Posterior vena cava (tissue), 2 donors: ENCODE data around the gene PLK3. TPM values are rescaled to one million over a fixed set of nuclear protein-coding genes. Genes with fewer than 3 reads are reported as not detected.

Source experiments
- DNase-seq: peaks from one replicate; pipeline ENCODE4 v3.0.0-alpha.2; 2020; ENCODE audit warnings: low spot score
- intact Hi-C, 2 donors: fragments of 100-400 bp; cut with DNase I; formaldehyde crosslinking; loops; one replicate each; pipeline versions ENCODE4 v1.14.1 to v1.14.2; 2022 to 2023
- total RNA-seq, 2 donors: library from RNA; stranded (reverse); fragmentation: NEBNext Ultra II Directional; extraction: Animal tissue kit (Norgen Biotek cat#: 25700); gene quantifications; one replicate each; pipeline ENCODE4 v1.2.1, GENCODE V29; 2021
- donor health status: DM: yes; HTN: yes; CAD: no.
- donor health status: DM: yes; HTN: yes; CAD: no.

PLK3 gene
- total RNA-seq, 2 donors from 2014 or later, result 20.1 to 32.7 TPM

DNA sequence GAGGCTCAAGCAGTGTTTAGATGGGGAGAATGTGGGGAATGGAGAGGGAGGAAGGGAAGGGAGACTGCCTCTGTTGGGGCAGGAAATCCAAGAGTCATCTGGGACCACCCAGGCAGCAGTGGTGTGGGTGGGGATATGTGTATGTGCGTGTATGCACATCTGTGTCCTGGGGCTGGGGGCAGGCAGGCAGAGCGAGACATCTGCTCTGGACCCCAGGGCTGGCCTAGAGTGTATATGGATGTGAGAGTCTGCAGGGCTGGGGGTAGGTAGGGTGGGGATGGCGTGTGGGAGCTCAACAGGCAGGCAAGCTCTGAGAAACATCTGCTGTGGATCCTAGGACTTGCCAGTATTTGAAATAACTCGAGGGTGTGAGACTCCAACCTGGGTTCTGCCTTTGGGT is 39.4 kb downstream of the PLK3 start:
- DNase-seq, result no peak
- intact Hi-C loops, result loop anchor here (10.0 kb wide), 2 partner anchors 55 to 175 kb away; partner anchors contain the start of genes BEST4 (in 1 of the 2), HECTD3 (in 1 of the 2) and UROD (in 1 of the 2)

DNA sequence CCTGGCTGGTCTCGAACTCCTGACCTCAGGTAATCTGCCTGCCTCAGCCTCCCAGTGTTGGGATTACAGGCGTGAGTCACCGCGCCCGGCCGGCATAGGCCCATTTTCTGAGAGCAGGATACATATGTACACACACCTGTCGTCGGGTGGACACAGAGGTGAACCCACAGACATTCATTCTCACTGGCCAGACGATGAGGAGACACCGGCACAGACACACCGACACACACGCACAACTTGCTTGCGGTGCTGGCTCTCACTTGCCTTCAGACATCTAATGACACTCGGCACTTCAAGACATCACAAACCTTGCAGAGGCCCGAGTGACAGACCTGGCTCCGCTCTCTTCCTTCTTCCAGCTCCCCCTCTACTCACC is 42.3 kb downstream of the PLK3 start:
- no peak for DNase-seq
- intact Hi-C loops, result loop anchor here in 1 of 2 donors (5.0 kb wide), 1 partner anchor 50 kb away; no protein-coding TSS in a partner anchor

DNA sequence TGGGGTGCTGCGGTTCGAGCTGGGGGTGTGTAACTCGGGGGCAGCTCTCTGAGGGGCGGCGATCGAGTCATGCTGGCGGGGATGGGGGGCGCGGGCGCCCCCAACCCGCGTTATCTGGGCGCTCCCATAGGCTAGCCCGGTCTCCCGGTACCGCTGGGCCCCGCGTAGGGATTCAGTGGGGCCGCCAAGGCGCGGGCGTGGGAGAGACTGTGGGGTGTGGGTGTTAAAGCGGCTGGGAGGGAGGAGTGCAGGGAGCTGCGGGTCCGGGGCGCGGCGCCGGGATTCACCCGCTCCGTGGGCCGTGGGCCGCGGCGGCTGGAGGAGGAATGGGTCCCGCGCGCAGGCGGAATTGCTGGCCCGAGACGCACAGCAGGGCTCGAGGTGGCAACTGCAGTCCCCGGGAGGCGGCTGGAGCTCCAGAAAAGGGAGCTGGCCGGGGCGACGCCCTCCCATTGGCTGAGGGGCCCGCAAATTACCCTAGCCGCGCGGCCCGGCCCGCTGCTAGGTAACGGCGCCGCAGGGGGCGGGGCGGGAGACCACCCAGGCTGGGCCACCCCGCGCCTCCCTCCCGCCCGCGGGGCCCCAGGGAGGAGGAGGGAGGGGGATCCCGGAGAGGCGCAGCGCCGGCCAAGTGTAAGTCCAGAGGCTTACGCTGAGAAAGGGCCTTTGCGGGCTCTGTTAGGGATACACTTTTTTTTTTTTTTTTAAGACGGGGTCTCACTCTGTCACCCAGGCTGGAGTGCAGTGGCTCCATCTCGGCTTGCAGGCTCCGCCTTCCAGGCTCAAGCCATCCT is 42.9 kb downstream of the PLK3 start, which contains the start of gene PTCH2:
TSS of gene PTCH2 (minus strand) at position 392 of the 794 bp plus-strand sequence. CDS start at position 71, 321 bp downstream.
- intact Hi-C loops, result loop anchor here in 1 of 2 donors (5.0 kb wide), 1 partner anchor 51 kb away; no protein-coding TSS in a partner anchor
- DNase-seq, result no peak

DNA sequence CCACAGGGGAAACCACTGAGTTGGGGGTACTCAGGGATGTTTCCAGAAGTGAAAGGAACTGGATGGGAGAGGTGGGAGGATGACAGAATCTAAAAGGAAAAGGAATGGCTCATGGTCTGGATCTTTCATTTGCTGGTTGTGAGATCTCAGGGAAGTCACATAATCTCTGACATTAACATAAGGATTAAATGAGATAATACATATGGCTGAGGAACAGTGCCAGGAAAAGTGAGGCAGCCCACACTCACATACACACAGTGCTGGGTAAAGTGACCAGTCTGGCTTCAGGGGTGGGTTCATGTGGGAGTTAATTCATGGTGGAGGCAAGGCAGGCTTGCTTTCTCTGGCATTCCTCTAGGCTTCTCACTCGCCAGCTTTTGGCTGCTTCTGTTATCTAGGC is 46.8 kb downstream of the PLK3 start:
- intact Hi-C loops, result no loop called here
- no peak for DNase-seq

DNA sequence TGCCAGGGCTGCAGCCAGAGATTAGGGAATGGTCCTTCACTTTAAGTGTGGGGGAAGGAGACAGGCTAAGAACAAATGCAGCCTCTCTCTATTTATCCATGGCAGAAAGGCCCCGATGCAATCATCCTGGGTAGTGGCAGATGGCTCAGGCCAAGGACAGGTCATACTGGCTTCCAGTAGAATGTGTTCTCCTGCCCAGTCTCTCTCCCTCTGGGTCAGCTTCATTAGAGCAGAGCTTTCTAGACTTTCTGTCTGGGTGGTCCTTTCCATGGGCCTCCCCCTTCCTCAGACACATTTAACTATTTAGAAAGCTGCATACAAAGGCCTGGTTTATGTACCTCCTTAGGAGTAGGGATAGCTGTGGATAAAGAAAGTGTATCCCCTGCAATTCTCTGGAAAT is 47.7 kb downstream of the PLK3 start:
- no peak for DNase-seq
- intact Hi-C loops, result no loop called here

DNA sequence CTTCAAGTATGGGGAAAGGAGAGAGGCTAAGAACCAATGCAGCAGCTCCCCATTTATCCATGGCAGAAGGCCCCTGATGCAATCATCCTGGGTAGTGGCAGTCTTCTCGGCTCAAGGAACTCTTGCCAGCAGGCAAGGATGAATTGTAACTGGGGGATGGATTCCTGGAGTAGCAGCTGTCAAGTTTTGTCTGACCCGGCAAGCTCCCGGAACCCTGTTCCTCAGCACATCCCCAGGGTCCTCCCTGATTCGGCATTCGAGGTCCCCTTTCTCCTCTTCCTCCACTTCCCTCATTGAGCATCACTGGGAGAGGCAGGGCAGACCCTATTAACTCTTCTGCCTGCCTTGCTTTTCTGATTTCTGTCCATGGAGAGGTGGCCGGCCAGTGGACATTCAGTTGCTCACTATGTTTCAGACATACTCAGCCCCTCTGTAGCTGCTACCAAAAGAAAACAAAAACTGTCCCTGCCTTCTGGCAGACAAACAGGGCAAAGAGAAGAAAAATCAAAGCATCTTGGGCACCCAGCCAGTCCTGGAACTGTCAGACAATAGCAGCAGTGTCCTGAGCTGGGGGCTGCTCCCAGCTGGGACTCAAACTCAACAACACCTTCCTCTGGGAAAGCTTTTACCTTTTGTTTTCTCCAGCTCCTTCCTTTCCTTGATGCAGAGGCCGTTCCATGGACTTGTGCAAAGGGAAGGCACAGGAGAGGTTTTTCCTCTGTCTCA is 48.4 kb downstream of the PLK3 start:
- intact Hi-C loops, result no loop called here
- DNase-seq, result no peak

DNA sequence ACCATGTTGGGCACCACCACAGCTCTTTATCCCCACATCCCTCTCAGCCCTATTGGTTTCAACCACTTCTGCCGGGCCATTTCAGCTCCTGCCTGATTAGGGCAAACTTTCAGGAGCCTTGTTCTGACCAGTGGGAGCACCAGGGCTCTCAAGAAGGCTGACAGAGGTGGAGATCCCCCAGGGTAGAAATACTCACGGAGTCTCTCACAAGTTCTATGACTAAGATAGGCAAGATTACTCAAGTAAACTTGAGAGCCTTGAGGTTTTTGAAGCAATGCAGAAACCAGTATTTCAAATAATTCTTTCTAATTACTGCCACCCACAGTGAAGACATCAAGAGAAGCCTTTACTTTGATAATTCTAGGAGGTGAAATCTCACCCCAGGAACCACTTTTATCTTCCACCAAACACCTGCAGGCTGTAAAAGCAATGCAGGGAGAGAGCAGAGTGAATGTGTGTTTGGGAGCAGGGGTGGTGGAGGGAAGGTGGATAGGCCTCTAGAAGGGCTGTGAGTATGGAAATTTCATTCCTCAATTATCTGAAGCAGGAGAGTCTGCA is 49.5 kb downstream of the PLK3 start:
- DNase-seq, result no peak
- intact Hi-C loops, result no loop called here

DNA sequence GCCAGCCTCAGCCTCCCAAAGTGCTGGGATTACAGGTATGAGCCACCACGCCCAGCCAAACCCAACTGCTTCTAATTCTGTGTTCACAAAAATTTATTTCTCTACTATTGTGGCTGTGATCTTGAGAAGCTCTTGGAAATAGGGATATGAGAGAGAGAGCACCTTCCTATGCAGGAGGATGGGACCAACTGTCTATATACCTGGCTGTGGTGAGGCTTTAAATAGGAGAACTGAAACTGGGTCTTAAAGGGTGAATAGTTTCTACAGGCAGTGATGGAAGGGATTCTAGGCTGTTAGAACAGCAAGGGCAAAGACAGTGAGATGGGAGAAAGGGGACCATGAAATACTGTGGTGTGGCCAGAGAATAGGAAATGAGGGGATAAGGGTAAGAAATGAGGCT is 51.1 kb downstream of the PLK3 start:
- intact Hi-C loops, result no loop called here
- DNase-seq, result no peak

DNA sequence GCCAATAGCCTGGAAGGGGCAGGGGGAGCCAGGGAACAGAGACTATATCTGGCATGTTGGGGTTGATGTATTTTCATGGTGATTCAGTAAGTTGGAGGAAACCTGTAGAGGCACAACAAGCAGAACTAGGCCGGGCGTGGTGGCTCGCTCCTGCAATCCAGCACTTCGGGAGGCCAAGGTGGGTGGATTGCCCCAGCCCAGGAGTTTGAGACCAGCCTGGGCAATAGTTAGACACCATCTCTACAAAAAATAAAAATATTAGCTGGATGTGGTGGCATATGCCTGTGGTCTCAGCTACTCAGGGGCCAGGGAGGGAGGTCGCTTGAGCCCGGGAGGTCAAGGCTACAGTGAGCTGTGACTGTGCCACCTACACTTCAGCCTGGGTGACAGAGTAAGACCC is 53.0 kb downstream of the PLK3 start:
- intact Hi-C loops, result no loop called here
- DNase-seq, result no peak

GRCh38 chr1:44854970-44855369 is 54.8 kb downstream of the PLK3 start:
- DNase-seq, result no peak
- intact Hi-C loops, result no loop called here

Other genes starting within 250 kb of the PLK3 start
- gene TMEM53, start 125.9 kb upstream of the PLK3 start, total RNA-seq, result 1 to 10 TPM; 3.8 to 5.3 TPM
- 1 to 10 TPM; 1.0 to 1.6 TPM for gene ARMH1, start 125.7 kb upstream of the PLK3 start, total RNA-seq
- not detected for gene RNU5D-1, start 69.2 kb upstream of the PLK3 start, total RNA-seq
- under 1 TPM; 0.43 to 0.93 TPM for gene KIF2C, start 60.5 kb upstream of the PLK3 start, total RNA-seq
- gene RPS8, start 24.8 kb upstream of the PLK3 start, total RNA-seq, result 1,000 to 10,000 TPM; 1,440 to 1,494 TPM
- gene BEST4, start 12.2 kb upstream of the PLK3 start, total RNA-seq, result under 1 TPM; 0.37 to 0.38 TPM
- not detected for gene DYNLT4, start 7.0 kb downstream of the PLK3 start, total RNA-seq
- gene BTBD19, start 8.1 kb downstream of the PLK3 start, total RNA-seq, result 10 to 100 TPM; 13.5 to 22.2 TPM
- gene PTCH2, start 42.9 kb downstream of the PLK3 start, total RNA-seq, result 1 to 10 TPM; 1.6 to 2.1 TPM
- 10 to 100 TPM; 25.9 to 26.8 TPM for gene EIF2B3, start 186.2 kb downstream of the PLK3 start, total RNA-seq
- 10 to 100 TPM; 26.5 to 32.9 TPM for gene HECTD3, start 210.9 kb downstream of the PLK3 start, total RNA-seq
- gene UROD, start 211.9 kb downstream of the PLK3 start, total RNA-seq, result 10 to 100 TPM; 59.5 to 68.6 TPM